ENCODE measurements around the gene FBXW2. TPM values are rescaled to one million over a fixed set of nuclear protein-coding genes. Genes with fewer than 3 reads are reported as not detected.

Gene FBXW2
- polyA plus RNA-seq, 1 of the 3 experiments (the other 2 are of a cell fraction), result 40.1 TPM

GRCh38 chr9:120718316-120718715 is 74.9 kb downstream of the FBXW2 start (continued):
- no peak for TF ChIP-seq USF2 (IDR thresholded peaks at IDR 0.05; ENCODE audit: borderline replicate concordance, low read depth, low read length)

- DNase-seq, result no peak
- no peaks in the 10 kb centered on the region for H3K9me2 ChIP-seq
- no peak overlapping the region for H3K27ac ChIP-seq (ENCODE audit: low read depth in 2 of 2, low read length in 1 of 2)
- H3F3A ChIP-seq (replicated peaks; ENCODE audit: insufficient read depth), result peaks cover 10% of the 10 kb centered on the region
- no peaks in the 10 kb centered on the region for H3K27me3 ChIP-seq (ENCODE audit: insufficient read depth)
- no peak overlapping the region for H2AFZ ChIP-seq (ENCODE audit: low read depth)
- ChIA-PET POLR2A (no interaction called here), CTCF (interaction anchor here (0.9 to 2.0 kb wide), 3 partner anchors 97 to 222 kb away, joined by 3 to 8 read pairs (median 3); no protein-coding TSS in a partner anchor)
- H4K20me1 ChIP-seq (ENCODE audit: insufficient read depth), result no peaks in the 10 kb centered on the region
- peaks cover 7 to 11% of the 10 kb centered on the region in 2 experiments; a peak in 3 of 4 replicates for H3K4me1 ChIP-seq (ENCODE audit: control insufficient read depth in 1 of 2, insufficient read depth in 2 of 2, low read depth in 1 of 2, low read length in 1 of 2)
- 95% methylated on average over 2 of the region's 2 CpGs for WGBS (ENCODE audit: low lambda C conversion rate)
- no peaks in the 10 kb centered on the region for H3K36me3 ChIP-seq (replicated peaks in 1 of 2; ENCODE audit: control insufficient read depth in 1 of 2, insufficient read depth in 2 of 2, low read length in 1 of 2)
- no peak overlapping the region for H3K4me2 ChIP-seq
- no peak overlapping the region for H3K4me3 ChIP-seq (ENCODE audit: low read depth in 2 of 2, low read length in 1 of 2)
- H3K79me2 ChIP-seq (ENCODE audit: insufficient read depth), result peaks cover 11% of the 10 kb centered on the region
- no peaks in the 10 kb centered on the region for H3K9me3 ChIP-seq
- TF ChIP-seq FOXM1 (IDR thresholded peaks at IDR 0.05; ENCODE audit: low read depth), result no peak
- TF ChIP-seq GABPA (IDR thresholded peaks at IDR 0.05; ENCODE audit: low read depth), result no peak
- no peak for TF ChIP-seq NRF1 (IDR thresholded peaks at IDR 0.05; ENCODE audit: low read depth, low read length)
- TF ChIP-seq YY1 (IDR thresholded peaks at IDR 0.05; ENCODE audit: low read depth), result no peak
- TF ChIP-seq SMC3 (IDR thresholded peaks at IDR 0.05; ENCODE audit: low read depth, low read length), result no peak
- no peak for TF ChIP-seq RAD21 (IDR thresholded peaks at IDR 0.05; ENCODE audit: low read length)
- TF ChIP-seq JUND (IDR thresholded peaks at IDR 0.05), result no peak
- no peak for TF ChIP-seq CTCF (IDR thresholded peaks at IDR 0.05)
- no peak for TF ChIP-seq POLR2AphosphoS5 (IDR thresholded peaks at IDR 0.05; ENCODE audit: low read depth, low read length)
- no peak for TF ChIP-seq RCOR1 (IDR thresholded peaks at IDR 0.05; ENCODE audit: low read length)
- no peak overlapping the region for H3K9ac ChIP-seq
Observed at GRCh38 chr9:120717176-120717575, 76.0 kb downstream of the FBXW2 start.

DNA sequence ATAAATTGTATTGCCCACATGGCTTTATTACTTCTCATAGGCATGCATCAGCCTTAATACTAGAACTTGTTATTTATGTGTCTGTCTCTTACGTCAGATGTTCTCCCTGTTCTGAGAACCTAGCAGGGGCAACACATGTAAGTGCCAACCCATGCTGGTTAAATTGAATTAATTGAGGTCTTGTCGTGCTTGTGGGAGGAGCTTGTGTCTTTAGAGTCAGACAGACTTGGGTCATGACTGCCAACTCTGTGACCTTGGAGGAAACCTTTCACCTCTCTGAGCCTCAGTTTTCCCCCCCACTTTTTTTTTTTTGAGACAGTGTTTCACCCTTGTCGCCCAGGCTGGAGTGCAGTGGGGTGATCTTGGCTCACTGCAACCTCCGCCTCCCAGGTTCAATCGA is 76.7 kb downstream of the FBXW2 start:
- CTCF ChIA-PET, result interaction anchor here (1.6 kb wide), 1 partner anchor 97 kb away, joined by 6 read pairs; no protein-coding TSS in a partner anchor
- 84% methylated on average over 5 of the region's 5 CpGs for WGBS (ENCODE audit: low lambda C conversion rate)
- TF ChIP-seq REST (IDR thresholded peaks at IDR 0.05; ENCODE audit: low read depth, low read length) (no peak), TAF1 (IDR thresholded peaks at IDR 0.05; ENCODE audit: borderline replicate concordance, low read depth, low read length) (no peak), FOSL2 (IDR thresholded peaks at IDR 0.05; ENCODE audit: borderline replicate concordance, low read depth) (no peak), NFIC (IDR thresholded peaks at IDR 0.05; ENCODE audit: borderline replicate concordance) (no peak), GATA2 (CRISPR knock-in tag; IDR thresholded peaks at IDR 0.05) (no peak), RCOR1 (IDR thresholded peaks at IDR 0.05; ENCODE audit: low read length) (no peak), GABPA (IDR thresholded peaks at IDR 0.05; ENCODE audit: low read depth) (no peak), CHD2 (IDR thresholded peaks at IDR 0.05; ENCODE audit: low read length, partially characterized antibody) (no peak), MEF2A (IDR thresholded peaks at IDR 0.05; ENCODE audit: borderline replicate concordance, low read depth) (no peak), PBX3 (IDR thresholded peaks at IDR 0.05) (no peak), JUND (IDR thresholded peaks at IDR 0.05) (no peak), TEAD4 (IDR thresholded peaks at IDR 0.05; ENCODE audit: borderline replicate concordance, insufficient read depth) (no peak), RFX5 (IDR thresholded peaks at IDR 0.05; ENCODE audit: low read length) (no peak)

More for the DNA sequence above, 76.7 kb downstream of the FBXW2 start:
- peaks cover 10% of the 10 kb centered on the region for H3F3A ChIP-seq (replicated peaks; ENCODE audit: insufficient read depth)
- H3K4me1 ChIP-seq (ENCODE audit: control insufficient read depth in 1 of 2, insufficient read depth in 2 of 2, low read depth in 1 of 2, low read length in 1 of 2), result peaks cover 7 to 11% of the 10 kb centered on the region in 2 experiments; a peak in 3 of 4 replicates
- peaks cover 16% of the 10 kb centered on the region for H3K79me2 ChIP-seq (ENCODE audit: insufficient read depth)
- H2AFZ ChIP-seq (ENCODE audit: low read depth), result no peak overlapping the region
- H3K9ac ChIP-seq, result no peak overlapping the region
- H3K4me3 ChIP-seq (ENCODE audit: low read depth in 2 of 2, low read length in 1 of 2), result no peak overlapping the region
- DNase-seq, result no peak
- H3K27ac ChIP-seq (ENCODE audit: low read depth in 2 of 2, low read length in 1 of 2), result no peak overlapping the region
- H3K9me3 ChIP-seq, result no peaks in the 10 kb centered on the region
- H3K9me2 ChIP-seq, result no peaks in the 10 kb centered on the region
- no peak overlapping the region for H3K4me2 ChIP-seq
- no peaks in the 10 kb centered on the region for H3K27me3 ChIP-seq (ENCODE audit: insufficient read depth)
- POLR2A ChIA-PET, result no interaction called here
- no peaks in the 10 kb centered on the region for H4K20me1 ChIP-seq (ENCODE audit: insufficient read depth)
- H3K36me3 ChIP-seq (replicated peaks in 1 of 2; ENCODE audit: control insufficient read depth in 1 of 2, insufficient read depth in 2 of 2, low read length in 1 of 2), result no peaks in the 10 kb centered on the region
